A673 (cell line): ENCODE results near the gene KCNJ15.

Experiments used
- EZH2 ChIP-seq: fragments of 200-600 bp; sonication (generic); IDR thresholded peaks from 2 replicates; pipeline ENCODE4 v1.6.1; 2017; ENCODE audit warnings: borderline replicate concordance, low read depth, mild to moderate bottlenecking, mixed read lengths, antibody characterized with exemption, low read length; ENCODE audit not compliant: poor library complexity, severe bottlenecking
- TF ChIP-seq, protein P1 (sequence below): fragments of 300-800, 200-600 bp; sonication (generic); conservative IDR thresholded peaks from 2 replicates; pipeline ENCODE4 v1.5.1; 2017; ENCODE audit warnings: low read depth, mild to moderate bottlenecking, antibody characterized with exemption, low read length, moderate library complexity, mixed read lengths

DNA sequence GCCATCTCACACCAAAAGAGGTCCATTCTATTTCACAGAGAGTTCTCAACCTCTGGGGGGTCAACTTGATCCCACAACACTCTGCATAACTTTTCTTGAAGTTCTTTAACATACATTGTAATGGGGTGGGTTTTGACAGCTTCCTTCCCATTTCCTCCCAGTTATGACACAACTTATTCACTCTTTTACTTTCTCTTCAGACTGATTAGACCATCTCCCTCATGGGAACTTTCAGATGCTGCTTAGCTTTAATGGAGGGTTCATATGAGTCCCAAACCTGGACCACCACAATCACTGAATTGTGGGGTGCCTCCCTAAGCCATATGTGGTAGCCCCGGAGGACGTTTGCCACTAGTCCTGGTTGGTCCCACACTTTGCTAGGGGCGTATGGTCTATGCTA, 28.3 kb upstream of the KCNJ15 start:
- TF ChIP-seq, protein P1, sequence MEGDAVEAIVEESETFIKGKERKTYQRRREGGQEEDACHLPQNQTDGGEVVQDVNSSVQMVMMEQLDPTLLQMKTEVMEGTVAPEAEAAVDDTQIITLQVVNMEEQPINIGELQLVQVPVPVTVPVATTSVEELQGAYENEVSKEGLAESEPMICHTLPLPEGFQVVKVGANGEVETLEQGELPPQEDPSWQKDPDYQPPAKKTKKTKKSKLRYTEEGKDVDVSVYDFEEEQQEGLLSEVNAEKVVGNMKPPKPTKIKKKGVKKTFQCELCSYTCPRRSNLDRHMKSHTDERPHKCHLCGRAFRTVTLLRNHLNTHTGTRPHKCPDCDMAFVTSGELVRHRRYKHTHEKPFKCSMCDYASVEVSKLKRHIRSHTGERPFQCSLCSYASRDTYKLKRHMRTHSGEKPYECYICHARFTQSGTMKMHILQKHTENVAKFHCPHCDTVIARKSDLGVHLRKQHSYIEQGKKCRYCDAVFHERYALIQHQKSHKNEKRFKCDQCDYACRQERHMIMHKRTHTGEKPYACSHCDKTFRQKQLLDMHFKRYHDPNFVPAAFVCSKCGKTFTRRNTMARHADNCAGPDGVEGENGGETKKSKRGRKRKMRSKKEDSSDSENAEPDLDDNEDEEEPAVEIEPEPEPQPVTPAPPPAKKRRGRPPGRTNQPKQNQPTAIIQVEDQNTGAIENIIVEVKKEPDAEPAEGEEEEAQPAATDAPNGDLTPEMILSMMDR, result no peak
- no peak for TF ChIP-seq EZH2
